HG03060 (cell line): ENCODE results near the gene C2CD3.
"Not testable (repeated sequence)": the region's sequence is repeated elsewhere in the genome, so short reads cannot be mapped to it uniquely, and the experiment has no call there.

Source experiments
- ATAC-seq: cut with Tn5 transposase; IDR thresholded peaks from one replicate; pipeline ENCODE4 v1.9.1; 2021; ENCODE audit warnings: low read depth, moderate number of reproducible peaks; ENCODE audit not compliant: unreplicated experiment

C2CD3 gene

GRCh38 chr11:74168838-74169237, 2.0 kb downstream of the C2CD3 start:
- ATAC-seq = no peak

GRCh38 chr11:74162681-74163467, 7.9 kb downstream of the C2CD3 start:
- ATAC-seq = no peak

- ATAC-seq = no peak
Measured at GRCh38 chr11:74159642-74160041, 11.2 kb downstream of the C2CD3 start.

- ATAC-seq = no peak
Measured at GRCh38 chr11:74157169-74157568, 13.6 kb downstream of the C2CD3 start.

GRCh38 chr11:74154620-74155281, 16.1 kb downstream of the C2CD3 start:
- ATAC-seq = no peak

GRCh38 chr11:74153224-74153623, 17.6 kb downstream of the C2CD3 start:
- no peak for ATAC-seq

- ATAC-seq = no peak
Measured at GRCh38 chr11:74147199-74147929, 23.4 kb downstream of the C2CD3 start.

GRCh38 chr11:74144592-74144991, 26.2 kb downstream of the C2CD3 start:
- ATAC-seq = no peak

GRCh38 chr11:74142624-74143023, 28.2 kb downstream of the C2CD3 start:
- ATAC-seq = no peak

- no peak for ATAC-seq
Measured at GRCh38 chr11:74141908-74142307, 28.9 kb downstream of the C2CD3 start.

GRCh38 chr11:74141241-74141695, 29.5 kb downstream of the C2CD3 start:
- ATAC-seq = no peak

GRCh38 chr11:74139919-74140431, 30.8 kb downstream of the C2CD3 start:
- ATAC-seq = not testable (repeated sequence)

- ATAC-seq = no peak
Measured at GRCh38 chr11:74139151-74139918, 31.5 kb downstream of the C2CD3 start.

GRCh38 chr11:74138572-74138971, 32.2 kb downstream of the C2CD3 start:
- ATAC-seq = no peak

GRCh38 chr11:74138021-74138420, 32.8 kb downstream of the C2CD3 start:
- no peak for ATAC-seq

GRCh38 chr11:74135127-74135840, 35.5 kb downstream of the C2CD3 start:
- no peak for ATAC-seq

- ATAC-seq = no peak
Measured at GRCh38 chr11:74134661-74135060, 36.1 kb downstream of the C2CD3 start.

GRCh38 chr11:74133436-74133835, 37.4 kb downstream of the C2CD3 start:
- no peak for ATAC-seq

- ATAC-seq = no peak
Measured at GRCh38 chr11:74132833-74133232, 38.0 kb downstream of the C2CD3 start.

- ATAC-seq = not testable (repeated sequence)
Measured at GRCh38 chr11:74129121-74129520, 41.7 kb downstream of the C2CD3 start.
